Kidney epithelial cell (primary cell): ENCODE results near the gene PEX10. TPM values are rescaled to one million over a fixed set of nuclear protein-coding genes. Genes with fewer than 3 reads are reported as not detected.

Experiments
- DNase-seq: peaks from one replicate; pipeline ENCODE4 v3.0.0-alpha.2; 2010; ENCODE audit warnings: low read depth
- H3K27me3 ChIP-seq: 2 replicates; pipeline ENCODE4 v1.6.0; 2011; ENCODE audit warnings: low read length; ENCODE audit not compliant: control insufficient read depth, insufficient read depth
- H3K36me3 ChIP-seq: 2 replicates; pipeline ENCODE4 v1.5.1; 2011; ENCODE audit warnings: low read length; ENCODE audit not compliant: control insufficient read depth, insufficient read depth
- H3K4me3 ChIP-seq: 2 replicates; pipeline ENCODE4 v1.5.1; 2011; ENCODE audit warnings: low read depth, mild to moderate bottlenecking, control low read depth, low read length
- total RNA-seq: library from RNA; depleted of rRNA; stranded (reverse); fragments of >200 nt; gene quantifications from 2 replicates; pipeline ENCODE4 v1.2.3, GENCODE V29; 2015
- TF ChIP-seq, protein P1 (sequence below): IDR thresholded peaks from 2 replicates; pipeline ENCODE4 v1.5.1; 2011; ENCODE audit warnings: mild to moderate bottlenecking, moderate library complexity, low read length, control low read depth, inconsistent platforms; ENCODE audit not compliant: insufficient read depth, poor library complexity, severe bottlenecking

The PEX10 gene
- total RNA-seq, 1 donor from 2014 or later, result 50.4 TPM

DNA sequence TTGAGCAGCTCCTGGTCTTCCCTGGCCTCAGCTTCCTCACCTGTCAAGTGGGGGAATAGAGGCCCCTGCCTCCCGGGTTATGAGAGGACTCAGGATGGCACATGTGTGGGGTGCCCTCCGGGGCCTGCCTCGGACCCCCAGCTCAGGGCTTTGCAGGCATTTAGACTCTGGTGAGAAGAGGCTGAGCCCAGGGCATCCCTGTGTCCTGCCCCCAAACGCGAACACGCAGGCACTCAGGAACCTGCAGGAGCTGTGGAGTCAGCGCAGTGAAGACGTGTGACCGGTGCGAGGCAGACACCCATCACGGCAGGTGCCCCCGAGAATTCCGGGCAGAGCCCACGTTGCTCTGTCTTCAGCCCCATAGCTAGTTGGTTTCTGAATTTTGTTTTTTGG, 5.5 kb upstream of the PEX10 start:
- Histone ChIP-seq H3K36me3 (no peaks in the 10 kb centered on the region), H3K27me3 (peaks cover 28% of the 10 kb centered on the region), H3K4me3 (no peak overlapping the region)
- DNase-seq, result no peak
- TF ChIP-seq, protein P1, sequence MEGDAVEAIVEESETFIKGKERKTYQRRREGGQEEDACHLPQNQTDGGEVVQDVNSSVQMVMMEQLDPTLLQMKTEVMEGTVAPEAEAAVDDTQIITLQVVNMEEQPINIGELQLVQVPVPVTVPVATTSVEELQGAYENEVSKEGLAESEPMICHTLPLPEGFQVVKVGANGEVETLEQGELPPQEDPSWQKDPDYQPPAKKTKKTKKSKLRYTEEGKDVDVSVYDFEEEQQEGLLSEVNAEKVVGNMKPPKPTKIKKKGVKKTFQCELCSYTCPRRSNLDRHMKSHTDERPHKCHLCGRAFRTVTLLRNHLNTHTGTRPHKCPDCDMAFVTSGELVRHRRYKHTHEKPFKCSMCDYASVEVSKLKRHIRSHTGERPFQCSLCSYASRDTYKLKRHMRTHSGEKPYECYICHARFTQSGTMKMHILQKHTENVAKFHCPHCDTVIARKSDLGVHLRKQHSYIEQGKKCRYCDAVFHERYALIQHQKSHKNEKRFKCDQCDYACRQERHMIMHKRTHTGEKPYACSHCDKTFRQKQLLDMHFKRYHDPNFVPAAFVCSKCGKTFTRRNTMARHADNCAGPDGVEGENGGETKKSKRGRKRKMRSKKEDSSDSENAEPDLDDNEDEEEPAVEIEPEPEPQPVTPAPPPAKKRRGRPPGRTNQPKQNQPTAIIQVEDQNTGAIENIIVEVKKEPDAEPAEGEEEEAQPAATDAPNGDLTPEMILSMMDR, result no peak

GRCh38 chr1:2417083-2417832, 4.9 kb upstream of the PEX10 start:
- Histone ChIP-seq H3K4me3 (no peak overlapping the region), H3K27me3 (peaks cover 28% of the 10 kb centered on the region), H3K36me3 (no peaks in the 10 kb centered on the region)
- DNase-seq, result no peak
- TF ChIP-seq, protein P1, result no peak

GRCh38 chr1:2416403-2416802, 4.0 kb upstream of the PEX10 start:
- Histone ChIP-seq H3K27me3 (peaks cover 28% of the 10 kb centered on the region), H3K36me3 (no peaks in the 10 kb centered on the region), H3K4me3 (no peak overlapping the region)
- DNase-seq, result no peak
- TF ChIP-seq, protein P1, result no peak

GRCh38 chr1:2415801-2416208, 3.4 kb upstream of the PEX10 start:
- TF ChIP-seq, protein P1, result no peak
- no peak for DNase-seq
- Histone ChIP-seq H3K4me3 (no peak overlapping the region), H3K36me3 (no peaks in the 10 kb centered on the region), H3K27me3 (peaks cover 28% of the 10 kb centered on the region)

GRCh38 chr1:2415337-2415736, 3.0 kb upstream of the PEX10 start:
- TF ChIP-seq, protein P1, result no peak
- H3K4me3 ChIP-seq, result no peak overlapping the region
- H3K36me3 ChIP-seq, result no peaks in the 10 kb centered on the region
- H3K27me3 ChIP-seq, result peaks cover 26% of the 10 kb centered on the region
- DNase-seq, result no peak
